OCI-LY3 (cell line): ENCODE data around the gene SDHAF1.

Source experiments
- H2AFZ ChIP-seq: fragments of 200-600, 300-600 bp; shearing (Covaris generic); 2 replicates; pipeline ENCODE4 v1.6.0; 2014; ENCODE audit warnings: antibody characterized with exemption, low read depth, low read length
- H3K27ac ChIP-seq: fragments of 200-600, 300-600 bp; sonication (generic); 2 replicates; pipeline ENCODE4 v1.5.1; 2014; ENCODE audit warnings: mild to moderate bottlenecking, low read length, moderate library complexity, mixed read lengths
- H3K27me3 ChIP-seq: fragments of 200-600, 300-600 bp; sonication (generic); 2 replicates; pipeline ENCODE4 v1.6.1; 2014; ENCODE audit warnings: low read depth, low read length, mixed read lengths
- H3K36me3 ChIP-seq: fragments of 200-600, 300-600 bp; sonication (generic); replicated peaks from 2 replicates; pipeline ENCODE3; 2014; ENCODE audit warnings: low read depth, low read length, mixed read lengths
- H3K4me1 ChIP-seq: fragments of 300-600, 200-600 bp; sonication (generic); 2 replicates; pipeline ENCODE4 v1.6.1; 2014; ENCODE audit warnings: low read length, mixed read lengths
- H3K4me2 ChIP-seq: fragments of 200-600, 300-600 bp; sonication (generic); 2 replicates; pipeline ENCODE4 v1.6.1; 2014; ENCODE audit warnings: low read length, mixed read lengths
- H3K4me3 ChIP-seq: fragments of 300-600, 200-600 bp; sonication (generic); 2 replicates; pipeline ENCODE4 v1.5.1; 2014; ENCODE audit warnings: antibody characterized with exemption, mild to moderate bottlenecking, low read length, moderate library complexity
- H3K79me2 ChIP-seq: fragments of 300-600, 200-600 bp; shearing (Covaris generic); 2 replicates; pipeline ENCODE4 v1.6.1; 2014; ENCODE audit warnings: mild to moderate bottlenecking, low read length, mixed read lengths
- H3K9ac ChIP-seq: fragments of 300-600, 200-600 bp; shearing (Covaris generic); 2 replicates; pipeline ENCODE4 v1.6.0; 2014; ENCODE audit warnings: mild to moderate bottlenecking, low read length, moderate library complexity
- H3K9me3 ChIP-seq: fragments of 200-600, 300-600 bp; shearing (Covaris generic); 2 replicates; pipeline ENCODE4 v1.6.1; 2014; ENCODE audit warnings: low read length, mixed read lengths; ENCODE audit not compliant: insufficient read depth
- H4K20me1 ChIP-seq: fragments of 200-600, 300-600 bp; sonication (generic); 2 replicates; pipeline ENCODE4 v1.6.1; 2016; ENCODE audit warnings: low read length, mixed read lengths; ENCODE audit not compliant: insufficient read depth
- EZH2phosphoT487 ChIP-seq: fragments of 200-600 bp; shearing (Covaris generic); IDR thresholded peaks from 2 replicates; pipeline ENCODE4 v1.6.1; 2018; ENCODE audit warnings: antibody characterized with exemption, mixed run types, low read depth
- TF ChIP-seq, protein P1 (sequence below): fragments of 200-600, 300-600 bp; sonication (generic); IDR thresholded peaks from 2 replicates; pipeline ENCODE4 v1.5.1; 2014; ENCODE audit warnings: antibody characterized with exemption, low read length, low read depth

Gene SDHAF1

DNA sequence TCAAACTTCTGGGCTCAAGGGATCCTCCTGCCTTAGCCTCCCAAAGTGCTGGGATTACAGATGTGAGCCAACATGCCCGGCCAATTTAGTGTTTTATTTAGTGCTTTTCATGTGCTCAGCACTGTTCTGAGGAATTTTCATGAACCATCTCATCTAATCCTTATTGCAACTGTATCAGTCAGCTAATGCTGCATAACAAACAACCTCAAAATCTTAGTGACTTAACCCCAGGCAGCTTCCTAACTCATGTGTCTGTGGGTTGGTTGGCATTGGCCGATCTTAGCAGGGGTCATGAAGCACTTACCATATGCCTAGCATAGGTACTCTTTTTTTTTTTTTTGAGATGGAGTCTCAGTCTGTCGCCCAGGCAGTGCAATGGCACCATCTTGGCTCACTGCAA, 6.2 kb upstream of the SDHAF1 start:
- Histone ChIP-seq H3K9ac (no peak overlapping the region), H2AFZ (no peak overlapping the region), H3K4me1 (peaks cover 22% of the 10 kb centered on the region), H3K4me2 (no peak overlapping the region), H3K79me2 (no peaks in the 10 kb centered on the region), H4K20me1 (no peaks in the 10 kb centered on the region), H3K27me3 (0 out of 2 replicates have a peak, but pooled peaks cover 3% of the 10 kb centered on the region), H3K27ac (no peak overlapping the region), H3K9me3 (peaks cover 6% of the 10 kb centered on the region; the same call in 1 of the 2 replicates), H3K4me3 (no peak overlapping the region), H3K36me3 (no peaks in the 10 kb centered on the region)
- TF ChIP-seq, protein P1, sequence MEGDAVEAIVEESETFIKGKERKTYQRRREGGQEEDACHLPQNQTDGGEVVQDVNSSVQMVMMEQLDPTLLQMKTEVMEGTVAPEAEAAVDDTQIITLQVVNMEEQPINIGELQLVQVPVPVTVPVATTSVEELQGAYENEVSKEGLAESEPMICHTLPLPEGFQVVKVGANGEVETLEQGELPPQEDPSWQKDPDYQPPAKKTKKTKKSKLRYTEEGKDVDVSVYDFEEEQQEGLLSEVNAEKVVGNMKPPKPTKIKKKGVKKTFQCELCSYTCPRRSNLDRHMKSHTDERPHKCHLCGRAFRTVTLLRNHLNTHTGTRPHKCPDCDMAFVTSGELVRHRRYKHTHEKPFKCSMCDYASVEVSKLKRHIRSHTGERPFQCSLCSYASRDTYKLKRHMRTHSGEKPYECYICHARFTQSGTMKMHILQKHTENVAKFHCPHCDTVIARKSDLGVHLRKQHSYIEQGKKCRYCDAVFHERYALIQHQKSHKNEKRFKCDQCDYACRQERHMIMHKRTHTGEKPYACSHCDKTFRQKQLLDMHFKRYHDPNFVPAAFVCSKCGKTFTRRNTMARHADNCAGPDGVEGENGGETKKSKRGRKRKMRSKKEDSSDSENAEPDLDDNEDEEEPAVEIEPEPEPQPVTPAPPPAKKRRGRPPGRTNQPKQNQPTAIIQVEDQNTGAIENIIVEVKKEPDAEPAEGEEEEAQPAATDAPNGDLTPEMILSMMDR = no peak
- TF ChIP-seq EZH2phosphoT487 = no peak

DNA sequence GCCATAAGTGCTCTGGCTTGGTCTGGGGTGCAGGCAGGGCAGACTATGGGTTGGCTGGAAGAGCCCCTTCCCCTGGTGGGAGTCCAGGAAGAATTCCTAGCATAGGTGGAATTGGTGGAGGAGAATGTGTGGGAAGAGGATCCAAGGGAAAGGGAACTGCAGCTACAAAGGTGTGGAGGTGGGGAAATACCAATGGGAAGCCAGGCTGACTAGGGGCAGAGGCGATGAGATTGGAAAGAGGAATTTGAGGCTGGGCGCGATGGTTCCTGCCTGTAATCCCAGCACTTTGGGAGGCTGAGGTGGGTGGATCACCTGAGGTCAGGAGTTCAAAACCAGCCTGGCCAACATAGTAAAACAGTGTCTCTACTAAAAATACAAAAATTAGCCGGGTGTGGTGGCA, 4.8 kb upstream of the SDHAF1 start:
- H3K27me3 ChIP-seq = no peaks in the 10 kb centered on the region
- H3K4me1 ChIP-seq = peaks cover 24% of the 10 kb centered on the region
- H3K4me3 ChIP-seq = no peak overlapping the region
- H3K36me3 ChIP-seq = no peaks in the 10 kb centered on the region
- H4K20me1 ChIP-seq = no peaks in the 10 kb centered on the region
- no peak overlapping the region for H3K9ac ChIP-seq
- H2AFZ ChIP-seq = no peak overlapping the region
- H3K9me3 ChIP-seq = peaks cover 6% of the 10 kb centered on the region; the same call in 1 of the 2 replicates
- H3K79me2 ChIP-seq = peaks cover 2% of the 10 kb centered on the region
- no peak overlapping the region for H3K27ac ChIP-seq
- H3K4me2 ChIP-seq = no peak overlapping the region
- TF ChIP-seq EZH2phosphoT487 = no peak

DNA sequence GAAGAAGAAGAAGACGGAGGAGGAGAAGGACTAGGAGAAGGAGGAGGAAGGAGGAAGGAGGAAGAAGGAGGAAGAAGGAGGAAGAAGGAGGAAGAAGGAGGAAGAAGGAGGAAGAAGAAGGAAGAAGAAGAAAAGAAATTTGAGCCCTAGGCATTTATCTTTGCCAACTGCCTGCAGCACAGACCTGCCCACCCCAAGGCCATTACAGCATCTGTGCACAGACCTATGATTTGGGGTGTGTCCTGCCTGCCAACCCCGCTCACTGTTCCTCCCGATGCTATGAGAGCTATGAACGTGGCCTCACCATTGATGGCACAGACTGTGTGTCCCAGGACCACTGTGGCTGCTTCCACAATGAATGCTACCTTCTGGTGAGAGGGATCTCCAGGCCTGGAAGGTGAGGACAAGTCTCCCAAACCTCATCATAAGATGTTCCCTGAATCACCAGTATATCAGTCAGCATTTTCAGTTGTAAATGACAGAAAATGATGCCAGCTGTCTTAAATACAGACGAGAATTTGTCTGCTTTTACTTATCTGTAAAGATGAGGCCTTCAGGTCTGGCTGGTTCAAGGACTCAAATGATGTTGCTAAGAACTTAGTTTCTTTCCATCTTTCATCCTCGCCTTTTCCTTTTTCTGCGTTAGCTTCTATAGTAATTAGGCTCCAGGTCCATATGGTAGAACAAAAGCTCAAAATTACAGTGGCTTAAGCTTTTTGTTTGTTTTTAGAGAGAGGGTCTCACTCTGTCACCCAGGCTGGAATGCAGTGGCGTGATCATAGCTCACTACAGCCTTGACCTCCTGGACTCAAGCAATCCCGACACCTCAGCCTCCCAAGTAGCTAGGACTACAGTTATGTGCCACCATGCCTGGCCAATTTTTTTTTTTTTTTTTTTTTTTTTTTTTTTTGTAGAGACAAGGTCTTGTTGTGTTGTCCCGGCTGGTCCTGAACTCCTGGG, 3.9 kb upstream of the SDHAF1 start:
- no peak overlapping the region for H3K9ac ChIP-seq

GRCh38 chr19:35991731-35992450, 3.1 kb upstream of the SDHAF1 start:
- H3K27ac ChIP-seq = no peak overlapping the region
- TF ChIP-seq, protein P1 = no peak
- TF ChIP-seq EZH2phosphoT487 = no peak
- no peak overlapping the region for H3K9ac ChIP-seq
- H3K27me3 ChIP-seq = no peaks in the 10 kb centered on the region
- no peaks in the 10 kb centered on the region for H3K36me3 ChIP-seq
- H2AFZ ChIP-seq = no peak overlapping the region
- H4K20me1 ChIP-seq = no peaks in the 10 kb centered on the region
- peaks cover 19% of the 10 kb centered on the region for H3K79me2 ChIP-seq
- peaks cover 29% of the 10 kb centered on the region for H3K4me1 ChIP-seq
- no peak overlapping the region for H3K4me2 ChIP-seq
- H3K9me3 ChIP-seq = peaks cover 6% of the 10 kb centered on the region; the same call in 1 of the 2 replicates
- H3K4me3 ChIP-seq = no peak overlapping the region

More for the DNA sequence above, 3.9 kb upstream of the SDHAF1 start:
- Histone ChIP-seq H3K4me3 (no peak overlapping the region), H3K9me3 (peaks cover 6% of the 10 kb centered on the region; the same call in 1 of the 2 replicates), H3K27ac (no peak overlapping the region), H3K36me3 (no peaks in the 10 kb centered on the region), H3K4me1 (peaks cover 27% of the 10 kb centered on the region), H2AFZ (no peak overlapping the region), H3K27me3 (no peaks in the 10 kb centered on the region), H3K79me2 (peaks cover 11% of the 10 kb centered on the region), H4K20me1 (no peaks in the 10 kb centered on the region), H3K4me2 (no peak overlapping the region)
- TF ChIP-seq, protein P1 = no peak
- TF ChIP-seq EZH2phosphoT487 = no peak
